ENCODE measurements around the gene SLC23A2.

The SLC23A2 gene

DNA sequence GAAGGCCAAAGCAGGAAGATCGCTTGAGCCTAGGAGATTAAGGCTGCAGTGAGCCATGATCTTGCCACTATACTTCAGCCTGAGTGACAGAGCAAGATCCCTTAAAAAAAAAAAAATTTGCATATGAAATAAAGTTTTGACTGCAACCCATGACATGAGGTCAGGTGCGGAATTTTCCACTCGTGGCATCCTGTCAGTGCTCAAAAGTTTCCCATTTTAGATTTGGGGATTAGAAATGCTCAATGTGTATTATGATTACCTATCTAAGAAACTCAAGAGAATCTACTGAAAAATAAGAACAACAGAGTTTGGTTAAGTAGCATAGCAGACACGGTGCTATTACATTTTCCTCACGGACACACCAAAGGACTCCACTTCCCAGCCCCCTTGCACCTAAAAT is 11.7 kb downstream of the SLC23A2 start:
- Histone ChIP-seq H3K4me3 (ENCODE audit: low read length) (peak overlapping the region; percentile 85), H3K4me2 (ENCODE audit: low read length) (peak overlapping the region; percentile 99), H3K9me3 (ENCODE audit: control insufficient read depth, insufficient read depth, low read length) (no peaks in the 10 kb centered on the region), H3K4me1 (ENCODE audit: control insufficient read depth, low read length) (peaks cover 99% of the 10 kb centered on the region), H3F3A (ENCODE audit: control insufficient read depth, insufficient read depth) (peaks cover 46% of the 10 kb centered on the region), H3K27ac (ENCODE audit: low read depth, low read length) (peak overlapping the region; percentile 99), H3K27me3 (ENCODE audit: control insufficient read depth, low read length) (no peaks in the 10 kb centered on the region), H3K36me3 (ENCODE audit: control insufficient read depth, low read length) (peaks cover 6% of the 10 kb centered on the region), H4K20me1 (ENCODE audit: control insufficient read depth, insufficient read depth, low read depth, low read length) (no peaks in the 10 kb centered on the region), H3K9me2 (replicated peaks; ENCODE audit: control insufficient read depth, low read length) (no peaks in the 10 kb centered on the region), H3K79me2 (ENCODE audit: control insufficient read depth, low read length) (peaks cover 95% of the 10 kb centered on the region)
- no peak for TF ChIP-seq EZH2phosphoT487 (IDR thresholded peaks at IDR 0.05; ENCODE audit: borderline replicate concordance, low read length)
- TF ChIP-seq, protein P1, sequence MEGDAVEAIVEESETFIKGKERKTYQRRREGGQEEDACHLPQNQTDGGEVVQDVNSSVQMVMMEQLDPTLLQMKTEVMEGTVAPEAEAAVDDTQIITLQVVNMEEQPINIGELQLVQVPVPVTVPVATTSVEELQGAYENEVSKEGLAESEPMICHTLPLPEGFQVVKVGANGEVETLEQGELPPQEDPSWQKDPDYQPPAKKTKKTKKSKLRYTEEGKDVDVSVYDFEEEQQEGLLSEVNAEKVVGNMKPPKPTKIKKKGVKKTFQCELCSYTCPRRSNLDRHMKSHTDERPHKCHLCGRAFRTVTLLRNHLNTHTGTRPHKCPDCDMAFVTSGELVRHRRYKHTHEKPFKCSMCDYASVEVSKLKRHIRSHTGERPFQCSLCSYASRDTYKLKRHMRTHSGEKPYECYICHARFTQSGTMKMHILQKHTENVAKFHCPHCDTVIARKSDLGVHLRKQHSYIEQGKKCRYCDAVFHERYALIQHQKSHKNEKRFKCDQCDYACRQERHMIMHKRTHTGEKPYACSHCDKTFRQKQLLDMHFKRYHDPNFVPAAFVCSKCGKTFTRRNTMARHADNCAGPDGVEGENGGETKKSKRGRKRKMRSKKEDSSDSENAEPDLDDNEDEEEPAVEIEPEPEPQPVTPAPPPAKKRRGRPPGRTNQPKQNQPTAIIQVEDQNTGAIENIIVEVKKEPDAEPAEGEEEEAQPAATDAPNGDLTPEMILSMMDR (IDR thresholded peaks at IDR 0.05; ENCODE audit: low read depth, low read length, poor library complexity, severe bottlenecking) = no peak

DNA sequence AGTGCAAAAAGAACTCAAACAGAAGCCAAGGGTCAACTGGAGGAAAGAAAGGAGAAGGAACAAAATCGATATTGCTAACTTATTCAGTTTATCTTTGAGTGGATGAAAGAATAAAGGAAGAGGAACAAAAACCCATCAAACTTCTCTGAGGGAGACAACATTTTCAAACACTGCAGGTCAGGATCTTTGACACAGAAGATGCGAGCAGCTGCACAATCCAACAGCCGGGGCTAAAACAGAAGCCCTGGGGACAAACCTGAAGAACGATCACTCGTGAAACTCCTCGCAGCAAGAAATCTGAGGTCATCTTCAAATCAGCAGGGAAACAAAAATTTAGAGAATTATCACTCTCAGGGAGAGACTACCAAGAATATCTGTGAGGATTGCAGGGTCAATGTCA is 14.2 kb downstream of the SLC23A2 start:
- H3K9me3 ChIP-seq (ENCODE audit: control insufficient read depth, insufficient read depth, low read length) = no peaks in the 10 kb centered on the region
- H3K79me2 ChIP-seq (ENCODE audit: control insufficient read depth, low read length) = peaks cover 95% of the 10 kb centered on the region
- H3K4me1 ChIP-seq (ENCODE audit: control insufficient read depth, low read length) = peaks cover 89% of the 10 kb centered on the region
- peak overlapping the region; percentile 85 for H3K4me3 ChIP-seq (ENCODE audit: low read length)
- H3F3A ChIP-seq (ENCODE audit: control insufficient read depth, insufficient read depth) = peaks cover 37% of the 10 kb centered on the region
- H3K36me3 ChIP-seq (ENCODE audit: control insufficient read depth, low read length) = peaks cover 6% of the 10 kb centered on the region
- H3K9me2 ChIP-seq (replicated peaks; ENCODE audit: control insufficient read depth, low read length) = no peaks in the 10 kb centered on the region
- TF ChIP-seq, protein P1 (IDR thresholded peaks at IDR 0.05; ENCODE audit: low read depth, low read length, poor library complexity, severe bottlenecking) = no peak
- TF ChIP-seq EZH2phosphoT487 (IDR thresholded peaks at IDR 0.05; ENCODE audit: borderline replicate concordance, low read length) = no peak
- H3K27me3 ChIP-seq (ENCODE audit: control insufficient read depth, low read length) = no peaks in the 10 kb centered on the region
- no peaks in the 10 kb centered on the region for H4K20me1 ChIP-seq (ENCODE audit: control insufficient read depth, insufficient read depth, low read depth, low read length)
- peak overlapping the region; percentile 99 for H3K4me2 ChIP-seq (ENCODE audit: low read length)
- H3K27ac ChIP-seq (ENCODE audit: low read depth, low read length) = peak overlapping the region; percentile 99

DNA sequence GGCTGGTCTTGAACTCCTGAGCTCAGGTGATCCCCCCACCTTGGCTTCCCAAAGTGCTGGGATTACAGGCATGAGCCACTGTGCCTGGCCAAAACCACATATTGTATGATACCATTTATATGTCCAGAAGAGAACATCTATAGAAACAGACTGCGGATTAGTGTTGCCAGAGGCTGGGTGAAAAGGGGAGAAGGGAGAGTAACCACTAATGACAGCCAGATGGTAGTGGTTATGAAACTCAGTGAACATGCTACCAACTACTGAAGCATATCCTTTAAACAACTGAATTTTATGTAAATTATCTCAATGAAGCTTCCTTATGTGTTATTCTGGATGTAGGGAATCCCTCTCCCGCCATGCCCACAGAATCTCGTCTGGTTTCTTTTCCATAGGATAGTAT is 15.7 kb downstream of the SLC23A2 start:
- peaks cover 95% of the 10 kb centered on the region for H3K79me2 ChIP-seq (ENCODE audit: control insufficient read depth, low read length)
- H3K27ac ChIP-seq (ENCODE audit: low read depth, low read length) = peak overlapping the region; percentile 99
- peaks cover 35% of the 10 kb centered on the region for H3F3A ChIP-seq (ENCODE audit: control insufficient read depth, insufficient read depth)
- peak overlapping the region; percentile 85 for H3K4me3 ChIP-seq (ENCODE audit: low read length)
- peak overlapping the region; percentile 99 for H3K4me2 ChIP-seq (ENCODE audit: low read length)
- no peaks in the 10 kb centered on the region; the same call in 1 of the 2 replicates for H4K20me1 ChIP-seq (ENCODE audit: control insufficient read depth, insufficient read depth, low read depth, low read length)
- no peaks in the 10 kb centered on the region for H3K27me3 ChIP-seq (ENCODE audit: control insufficient read depth, low read length)
- peaks cover 6% of the 10 kb centered on the region for H3K36me3 ChIP-seq (ENCODE audit: control insufficient read depth, low read length)
- H3K9me2 ChIP-seq (replicated peaks; ENCODE audit: control insufficient read depth, low read length) = no peaks in the 10 kb centered on the region
- TF ChIP-seq EZH2phosphoT487 (IDR thresholded peaks at IDR 0.05; ENCODE audit: borderline replicate concordance, low read length) = no peak
- TF ChIP-seq, protein P1 (IDR thresholded peaks at IDR 0.05; ENCODE audit: low read depth, low read length, poor library complexity, severe bottlenecking) = no peak
- H3K4me1 ChIP-seq (ENCODE audit: control insufficient read depth, low read length) = peaks cover 89% of the 10 kb centered on the region
- no peaks in the 10 kb centered on the region for H3K9me3 ChIP-seq (ENCODE audit: control insufficient read depth, insufficient read depth, low read length)
